Activated B cell treated with CpG ODN at 0.5 μM for 24 hours (primary cell): ENCODE measurements around the gene PBXIP1. TPM values are rescaled to one million over a fixed set of nuclear protein-coding genes. Genes with fewer than 3 reads are reported as not detected.
A peak's percentile ranks its signal among the peaks of the same experiment; 100 is the strongest.
"Not testable (repeated sequence)": the region's sequence is repeated elsewhere in the genome, so short reads cannot be mapped to it uniquely, and the experiment has no call there.

Source experiments
- ATAC-seq: fragments of 200-7000 bp; cut with Tn5 transposase; one replicate; pipeline ENCODE4 v1.10.0; 2021; ENCODE audit warnings: low read depth, mild to moderate bottlenecking, moderate library complexity
- CTCF ChIA-PET: fragments of 350-600 bp; sonication (Branson Sonifier 250); formaldehyde crosslinking; loops from one replicate; lab custom pipeline; 2021; ENCODE audit warnings: antibody characterized with exemption; lab: Charles Lee
- POLR2A ChIA-PET: fragments of 350-600 bp; sonication (Branson Sonifier 250); formaldehyde crosslinking; loops from one replicate; lab custom pipeline; 2021; ENCODE audit warnings: antibody characterized with exemption; lab: Charles Lee
- DNase-seq: peaks from one replicate; pipeline ENCODE4 v3.0.0; 2022
- H3K27ac Mint-ChIP-seq: one replicate; pipeline ENCODE4 v1.8.0; 2020; ENCODE audit warnings: mixed read lengths
- H3K27me3 Mint-ChIP-seq: one replicate; pipeline ENCODE4 v1.8.0; 2021; ENCODE audit warnings: mixed read lengths
- H3K36me3 Mint-ChIP-seq: one replicate; pipeline ENCODE4 v1.8.0; 2021; ENCODE audit warnings: low read depth, mixed read lengths
- H3K4me1 Mint-ChIP-seq: one replicate; pipeline ENCODE4 v1.8.0; 2021; ENCODE audit warnings: mixed read lengths
- H3K4me3 Mint-ChIP-seq: one replicate; pipeline ENCODE4 v1.8.0; 2020; ENCODE audit warnings: mild to moderate bottlenecking, mixed read lengths
- H3K9me3 Mint-ChIP-seq: one replicate; pipeline ENCODE4 v1.8.0; 2020; ENCODE audit warnings: mixed read lengths
- intact Hi-C: fragments of 100-400 bp; cut with micrococcal nuclease; formaldehyde crosslinking; loops from one replicate; pipeline ENCODE4 v1.15.1; 2024
- total RNA-seq: library from RNA; stranded (reverse); gene quantifications from 2 replicates; pipeline ENCODE4 v1.2.3, GENCODE V29; 2022
- TF ChIP-seq, protein P1 (sequence below): fragments of 200-600 bp; IDR thresholded peaks from one replicate; pipeline ENCODE4 v1.8.0; 2022; ENCODE audit warnings: antibody characterized with exemption, mild to moderate bottlenecking

PBXIP1 gene
- total RNA-seq, 1 donor from 2014 or later, result 42.4 TPM

DNA sequence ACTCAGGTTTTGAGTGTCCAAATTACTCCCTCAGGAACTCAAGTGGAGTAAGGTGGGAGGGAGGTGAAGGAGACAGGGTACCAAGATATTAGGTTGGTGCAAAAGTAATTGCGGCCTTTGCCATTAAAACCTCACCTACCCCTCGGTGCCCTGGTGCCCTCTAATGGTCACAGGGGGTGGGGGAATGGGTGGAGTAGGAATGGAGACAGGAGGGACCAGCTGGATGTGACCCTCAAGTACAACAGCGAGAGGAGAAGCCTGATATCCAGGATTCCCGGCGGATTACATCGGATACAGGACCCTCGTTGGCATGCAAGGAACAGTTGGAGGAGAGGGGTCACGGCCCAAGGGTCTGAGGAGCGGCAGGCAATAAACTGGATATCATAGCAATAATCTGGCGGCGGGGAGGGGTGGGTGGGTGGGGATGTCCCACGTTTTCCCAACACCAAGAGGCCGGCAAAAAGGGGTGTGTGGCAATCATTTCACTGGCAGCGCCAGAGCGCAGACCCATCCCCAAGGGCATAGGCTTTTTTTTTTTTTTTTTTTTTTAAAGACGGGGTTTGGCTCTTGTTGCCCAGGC, 42.4 kb upstream of the PBXIP1 start:
- intact Hi-C loops, result no loop called here
- TF ChIP-seq, protein P1, sequence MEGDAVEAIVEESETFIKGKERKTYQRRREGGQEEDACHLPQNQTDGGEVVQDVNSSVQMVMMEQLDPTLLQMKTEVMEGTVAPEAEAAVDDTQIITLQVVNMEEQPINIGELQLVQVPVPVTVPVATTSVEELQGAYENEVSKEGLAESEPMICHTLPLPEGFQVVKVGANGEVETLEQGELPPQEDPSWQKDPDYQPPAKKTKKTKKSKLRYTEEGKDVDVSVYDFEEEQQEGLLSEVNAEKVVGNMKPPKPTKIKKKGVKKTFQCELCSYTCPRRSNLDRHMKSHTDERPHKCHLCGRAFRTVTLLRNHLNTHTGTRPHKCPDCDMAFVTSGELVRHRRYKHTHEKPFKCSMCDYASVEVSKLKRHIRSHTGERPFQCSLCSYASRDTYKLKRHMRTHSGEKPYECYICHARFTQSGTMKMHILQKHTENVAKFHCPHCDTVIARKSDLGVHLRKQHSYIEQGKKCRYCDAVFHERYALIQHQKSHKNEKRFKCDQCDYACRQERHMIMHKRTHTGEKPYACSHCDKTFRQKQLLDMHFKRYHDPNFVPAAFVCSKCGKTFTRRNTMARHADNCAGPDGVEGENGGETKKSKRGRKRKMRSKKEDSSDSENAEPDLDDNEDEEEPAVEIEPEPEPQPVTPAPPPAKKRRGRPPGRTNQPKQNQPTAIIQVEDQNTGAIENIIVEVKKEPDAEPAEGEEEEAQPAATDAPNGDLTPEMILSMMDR, result no peak
- POLR2A ChIA-PET, result interaction anchor here (0.9 to 7.2 kb wide), 8 partner anchors 14 to 42 kb away, joined by 3 to 68 read pairs (median 18); partner anchors contain the start of genes CKS1B, FLAD1, PBXIP1 and PYGO2
- Mint-ChIP-seq H3K27ac (peak overlapping the region; percentile 87), H3K36me3 (peaks cover 6% of the 10 kb centered on the region), H3K4me3 (peak overlapping the region; percentile 58), H3K27me3 (no peaks in the 10 kb centered on the region), H3K4me1 (peaks cover 21% of the 10 kb centered on the region), H3K9me3 (no peaks in the 10 kb centered on the region)
- CTCF ChIA-PET, result interaction anchor here (0.9 to 3.2 kb wide), 16 partner anchors 10 to 330 kb away, joined by 3 to 35 read pairs (median 4); partner anchors contain the start of genes ADAM15, CKS1B, FLAD1 and PBXIP1
- ATAC-seq (no peak), DNase-seq (no peak)

DNA sequence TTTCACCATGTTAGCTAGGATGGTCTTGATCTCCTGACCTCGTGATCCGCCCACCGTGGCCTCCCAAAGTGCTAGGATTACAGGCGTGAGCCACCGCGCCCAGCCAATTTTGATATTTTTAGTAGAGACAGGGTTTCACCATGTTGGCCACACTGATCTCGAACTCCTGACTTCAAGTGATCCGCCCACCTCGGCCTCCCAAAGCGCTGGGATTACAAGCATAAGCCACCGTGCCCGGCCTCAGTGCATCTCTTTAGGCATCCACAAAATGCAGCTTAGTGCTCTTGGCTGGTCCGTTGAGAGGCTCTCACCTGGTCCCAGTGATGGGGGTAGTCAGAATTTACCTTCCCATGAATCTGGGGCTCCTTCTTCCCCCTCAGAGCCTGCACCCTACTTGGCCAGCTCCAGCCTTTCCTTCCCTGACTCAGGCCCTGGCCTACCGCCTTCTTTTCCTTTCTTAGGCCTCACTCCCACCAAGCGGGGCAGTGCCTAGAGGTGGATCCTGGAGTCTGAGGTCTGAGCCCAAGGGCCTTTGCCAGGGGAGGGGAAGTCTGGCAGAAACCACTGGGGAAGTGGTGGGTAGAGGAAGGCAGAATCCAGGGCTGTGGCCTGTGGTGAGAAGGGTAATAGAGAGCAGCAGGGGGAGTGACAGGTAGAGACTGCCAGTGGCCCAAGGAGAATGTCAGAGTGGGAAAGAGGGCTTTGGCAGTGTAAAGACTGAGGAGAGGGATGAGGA, 41.2 kb upstream of the PBXIP1 start:
- TF ChIP-seq, protein P1, result no peak

DNA sequence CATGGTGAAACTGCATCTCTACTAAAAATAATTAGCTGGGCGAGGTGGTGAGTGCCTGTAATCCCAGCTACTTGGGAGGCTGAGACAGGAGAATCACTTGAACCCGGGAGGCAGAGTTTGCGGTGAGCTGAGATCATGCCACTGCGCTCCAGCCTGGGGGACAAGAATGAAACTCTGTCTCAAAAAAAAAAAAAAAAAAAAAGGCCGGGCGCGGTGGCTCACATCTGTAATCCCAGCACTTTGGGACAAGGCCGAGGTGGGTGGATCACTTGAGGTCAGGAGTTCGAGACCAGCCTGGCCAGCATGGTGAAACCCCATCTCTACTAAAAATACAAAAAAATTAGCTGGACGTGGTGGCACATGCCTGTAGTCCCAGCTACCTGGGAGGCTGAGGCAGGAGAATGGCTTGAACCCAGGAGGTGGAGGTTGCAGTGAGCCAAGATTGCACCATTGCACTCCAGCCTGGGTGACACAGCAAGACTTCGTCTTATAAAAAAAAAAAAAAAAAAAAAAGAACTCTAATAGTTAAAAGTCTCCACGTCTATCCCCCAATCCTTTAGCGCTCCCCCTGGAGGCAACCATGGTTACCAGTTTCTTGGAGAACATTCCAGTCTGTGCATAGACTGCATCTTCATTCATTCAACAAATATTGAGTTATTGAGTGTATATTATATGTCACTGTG, 39.5 kb upstream of the PBXIP1 start:
- DNase-seq, ATAC-seq, H3K27ac Mint-ChIP-seq, H3K9me3 Mint-ChIP-seq, intact Hi-C loops, H3K27me3 Mint-ChIP-seq, H3K4me3 Mint-ChIP-seq: not testable (repeated sequence)
- ChIA-PET POLR2A (interaction anchor here (0.5 to 1.9 kb wide), 6 partner anchors 12 to 1056 kb away, joined by 3 to 9 read pairs (median 5); partner anchors contain the start of genes CKS1B and FLAD1), CTCF (interaction anchor here (3.0 kb wide), 1 partner anchor 21 kb away, joined by 14 read pairs; no protein-coding TSS in a partner anchor)
- Mint-ChIP-seq H3K4me1 (peaks cover 21% of the 10 kb centered on the region), H3K36me3 (peaks cover 12% of the 10 kb centered on the region)

More for the DNA sequence above, 41.2 kb upstream of the PBXIP1 start:
- H3K9me3 Mint-ChIP-seq, result no peaks in the 10 kb centered on the region
- no peaks in the 10 kb centered on the region for H3K27me3 Mint-ChIP-seq
- H3K4me1 Mint-ChIP-seq, result peaks cover 21% of the 10 kb centered on the region
- DNase-seq (no peak), ATAC-seq (no peak)
- peaks cover 10% of the 10 kb centered on the region for H3K36me3 Mint-ChIP-seq
- CTCF ChIA-PET, result interaction anchor here (1.0 kb wide), 1 partner anchor 21 kb away, joined by 3 read pairs; no protein-coding TSS in a partner anchor
- H3K4me3 Mint-ChIP-seq, result no peak overlapping the region
- intact Hi-C loops, result no loop called here
- H3K27ac Mint-ChIP-seq, result no peak overlapping the region
- POLR2A ChIA-PET, result interaction anchor here (0.7 to 1.9 kb wide), 4 partner anchors 11 to 24 kb away, joined by 4 to 7 read pairs (median 6); partner anchors contain the start of gene FLAD1

DNA sequence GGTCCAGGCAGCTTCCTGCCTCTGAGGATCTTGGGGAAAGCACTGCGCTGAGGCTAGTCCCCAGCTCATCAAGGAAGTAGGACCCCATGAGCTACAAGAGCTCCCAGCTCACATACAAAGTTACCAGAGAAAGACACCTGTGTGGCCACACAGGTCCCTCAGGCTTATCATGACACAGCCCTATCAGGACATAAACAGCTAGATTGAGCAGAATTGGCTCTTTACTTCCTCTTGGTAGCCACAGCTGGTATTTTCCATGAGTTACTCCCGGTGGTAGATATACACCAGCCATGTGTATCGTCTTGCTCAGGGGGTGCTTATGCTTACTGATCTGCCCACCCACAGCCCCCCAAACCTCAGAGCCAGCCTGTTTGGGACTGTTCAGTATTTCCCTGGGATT, 38.7 kb upstream of the PBXIP1 start:
- H3K27me3 Mint-ChIP-seq, result no peaks in the 10 kb centered on the region
- H3K4me3 Mint-ChIP-seq, result no peak overlapping the region
- DNase-seq, result no peak
- H3K4me1 Mint-ChIP-seq, result peaks cover 14% of the 10 kb centered on the region
- no peak overlapping the region for H3K27ac Mint-ChIP-seq
- no peaks in the 10 kb centered on the region for H3K9me3 Mint-ChIP-seq
- H3K36me3 Mint-ChIP-seq, result peaks cover 21% of the 10 kb centered on the region
- POLR2A ChIA-PET, result interaction anchor here (0.6 to 2.5 kb wide), 5 partner anchors 11 to 56 kb away, joined by 3 to 11 read pairs (median 8); partner anchors contain the start of genes ADAM15, CKS1B and FLAD1
- ATAC-seq, result no peak
- CTCF ChIA-PET, result interaction anchor here (3.0 kb wide), 1 partner anchor 22 kb away, joined by 14 read pairs; no protein-coding TSS in a partner anchor
- intact Hi-C loops, result loop anchor here (1.0 kb wide), 1 partner anchor 11 kb away; the partner anchor contains the start of gene FLAD1
- TF ChIP-seq, protein P1, result no peak

DNA sequence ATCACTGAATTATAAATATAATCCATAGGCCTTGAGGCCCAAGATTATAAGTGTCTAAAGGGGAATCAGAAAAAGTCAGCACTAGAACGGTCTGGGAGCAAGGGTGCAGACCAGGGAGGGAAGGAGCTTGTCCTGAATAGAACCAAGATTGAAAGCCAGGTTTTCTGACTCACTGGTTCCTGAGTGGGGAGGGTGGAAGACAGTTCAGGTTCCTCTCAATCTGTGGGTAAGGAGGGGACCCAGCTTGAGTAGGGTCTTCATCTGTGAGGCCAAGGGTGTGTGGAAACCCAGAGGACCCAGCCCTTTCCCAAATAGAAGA, 38.3 kb upstream of the PBXIP1 start:
- DNase-seq (no peak), ATAC-seq (no peak)
- Mint-ChIP-seq H3K4me1 (peaks cover 14% of the 10 kb centered on the region), H3K36me3 (peaks cover 24% of the 10 kb centered on the region), H3K27me3 (no peaks in the 10 kb centered on the region), H3K27ac (no peak overlapping the region), H3K9me3 (no peaks in the 10 kb centered on the region), H3K4me3 (no peak overlapping the region)
- TF ChIP-seq, protein P1, result no peak
- ChIA-PET CTCF (interaction anchor here (1.0 to 3.0 kb wide), 2 partner anchors 13 to 22 kb away, joined by 3 to 14 read pairs; no protein-coding TSS in a partner anchor), POLR2A (interaction anchor here (1.0 to 2.5 kb wide), 4 partner anchors 11 to 57 kb away, joined by 3 to 11 read pairs (median 8); partner anchors contain the start of genes ADAM15, CKS1B and FLAD1)
- intact Hi-C loops, result loop anchor here (1.0 kb wide), 1 partner anchor 11 kb away; the partner anchor contains the start of gene FLAD1
